Adipocyte (in vitro differentiated cells): Measurements from ENCODE around the gene ADGB.
"Not testable (repeated sequence)": the region's sequence is repeated elsewhere in the genome, so short reads cannot be mapped to it uniquely, and the experiment has no call there.

ENCODE experiments used
- DNase-seq: peaks from one replicate; pipeline ENCODE4 v3.0.0-alpha.2; 2015; ENCODE audit warnings: low read depth
- H3K27me3 ChIP-seq: replicated peaks from 2 replicates; pipeline ENCODE4 v1.7.0; 2013; ENCODE audit warnings: mild to moderate bottlenecking, low read length, moderate library complexity; ENCODE audit not compliant: control insufficient read depth, insufficient read depth
- H3K36me3 ChIP-seq: 2 replicates; pipeline ENCODE4 v1.7.0; 2013; ENCODE audit warnings: low read length, mild to moderate bottlenecking, moderate library complexity; ENCODE audit not compliant: control insufficient read depth, insufficient read depth, severe bottlenecking
- H3K4me1 ChIP-seq: 2 replicates; pipeline ENCODE4 v1.7.0; 2013; ENCODE audit warnings: mild to moderate bottlenecking, low read length, moderate library complexity; ENCODE audit not compliant: control insufficient read depth, insufficient read depth
- H3K4me3 ChIP-seq: 2 replicates; pipeline ENCODE4 v1.7.0; 2013; ENCODE audit warnings: mild to moderate bottlenecking, low read length, moderate library complexity
- H3K9ac ChIP-seq: 2 replicates; pipeline ENCODE4 v1.7.0; 2013; ENCODE audit warnings: mild to moderate bottlenecking, low read length, moderate library complexity
- H3K9me3 ChIP-seq: 2 replicates; pipeline ENCODE4 v1.7.0; 2013; ENCODE audit warnings: mild to moderate bottlenecking, low read length, moderate library complexity; ENCODE audit not compliant: control insufficient read depth

ADGB gene

DNA sequence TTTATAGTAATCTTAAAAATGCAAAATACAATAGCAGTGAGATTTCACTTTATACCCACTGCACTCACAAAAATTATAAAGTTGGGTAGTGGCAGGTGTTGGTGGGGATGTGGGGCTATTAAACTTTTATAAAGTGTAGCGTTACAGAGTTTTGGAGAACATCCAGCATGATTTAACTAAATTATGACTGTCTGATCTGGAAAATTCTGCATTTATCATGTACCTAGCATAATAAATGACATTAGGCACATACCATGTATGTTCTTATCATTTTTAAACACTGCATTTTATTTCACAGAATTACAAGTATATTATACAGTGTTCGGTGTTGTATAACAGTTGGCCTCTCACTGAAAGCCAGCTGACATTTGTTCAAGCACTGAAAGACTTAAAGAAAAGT, 169.9 kb downstream of the ADGB start:
- no peaks in the 10 kb centered on the region for H3K9me3 ChIP-seq
- no peak for DNase-seq
- no peak overlapping the region for H3K9ac ChIP-seq
- H3K27me3 ChIP-seq = no peaks in the 10 kb centered on the region
- H3K36me3 ChIP-seq = no peaks in the 10 kb centered on the region
- no peak overlapping the region for H3K4me3 ChIP-seq
- H3K4me1 ChIP-seq = no peaks in the 10 kb centered on the region

DNA sequence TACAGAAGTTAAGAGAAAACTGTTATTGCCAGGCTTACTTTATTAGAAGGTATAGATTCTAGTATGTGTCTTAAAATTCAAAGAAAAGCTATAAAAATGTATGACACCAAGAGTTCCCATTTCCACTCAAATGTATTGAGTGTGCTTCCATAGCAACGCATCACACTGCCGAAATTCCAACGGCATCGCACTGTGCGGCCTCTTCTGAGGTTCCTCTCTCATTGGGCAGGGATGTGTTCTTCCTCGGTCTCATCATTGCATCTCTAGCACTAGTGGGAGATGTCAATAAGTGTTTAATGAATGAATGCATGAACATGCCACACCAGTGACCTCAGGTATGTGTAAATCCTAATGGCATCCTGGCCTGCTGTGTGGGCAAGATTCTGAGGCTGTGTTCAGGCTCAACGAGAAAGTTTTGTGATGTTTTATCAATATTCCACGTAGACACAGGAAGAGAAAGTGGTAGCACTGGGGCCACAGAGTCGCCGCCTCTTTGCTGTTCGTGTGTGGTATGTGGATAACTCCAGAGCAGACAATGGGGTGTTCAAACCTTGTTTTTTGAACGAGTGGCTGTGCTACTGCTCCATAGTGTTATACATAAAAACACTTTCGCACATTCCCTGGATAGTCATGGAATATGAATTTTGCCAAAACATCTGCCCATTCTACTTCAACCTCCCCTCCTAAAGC, 171.6 kb downstream of the ADGB start:
- Histone ChIP-seq H3K4me3 (no peak overlapping the region), H3K4me1 (no peaks in the 10 kb centered on the region), H3K9ac (no peak overlapping the region), H3K36me3 (no peaks in the 10 kb centered on the region), H3K9me3 (no peaks in the 10 kb centered on the region), H3K27me3 (no peaks in the 10 kb centered on the region)
- DNase-seq = no peak

DNA sequence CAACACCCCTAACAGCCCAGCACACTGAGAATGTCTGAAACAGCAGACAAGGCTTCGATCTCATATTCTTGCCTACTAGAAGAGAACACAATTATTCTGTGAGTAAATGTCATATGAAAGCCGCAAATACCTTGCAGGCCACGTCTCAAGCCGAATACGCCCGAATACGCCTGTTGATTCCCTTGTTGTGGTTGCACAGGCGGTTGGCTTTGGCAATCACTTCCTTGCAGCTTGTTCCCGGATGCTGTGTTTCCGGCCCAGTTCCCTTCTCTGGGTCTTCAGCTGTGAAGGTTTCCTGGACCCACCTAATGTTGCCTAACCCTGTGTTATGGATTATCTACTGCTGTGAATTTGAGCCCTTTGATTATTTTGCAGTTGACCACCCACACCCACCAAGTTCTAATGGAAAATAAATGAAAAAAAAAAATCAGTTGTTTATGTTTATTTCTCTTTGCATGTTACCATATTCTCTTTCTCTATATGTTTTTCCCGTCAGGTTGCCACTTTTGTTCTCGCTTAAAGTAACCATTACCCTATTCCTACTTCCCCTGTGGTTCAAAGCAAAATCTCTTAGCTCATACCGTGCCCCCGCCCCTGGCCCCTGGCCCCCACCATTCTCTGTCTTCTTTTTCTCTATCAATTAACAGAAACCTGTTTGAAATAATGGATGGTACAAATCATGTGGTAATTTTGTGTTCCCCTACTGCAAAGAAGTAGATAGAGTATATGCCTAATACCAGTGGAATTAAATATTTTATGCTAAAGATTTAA, 172.4 kb downstream of the ADGB start:
- H3K9ac ChIP-seq = no peak overlapping the region
- H3K36me3 ChIP-seq = no peaks in the 10 kb centered on the region
- H3K27me3 ChIP-seq = no peaks in the 10 kb centered on the region
- no peaks in the 10 kb centered on the region for H3K9me3 ChIP-seq
- no peak for DNase-seq
- no peaks in the 10 kb centered on the region for H3K4me1 ChIP-seq
- no peak overlapping the region for H3K4me3 ChIP-seq

DNA sequence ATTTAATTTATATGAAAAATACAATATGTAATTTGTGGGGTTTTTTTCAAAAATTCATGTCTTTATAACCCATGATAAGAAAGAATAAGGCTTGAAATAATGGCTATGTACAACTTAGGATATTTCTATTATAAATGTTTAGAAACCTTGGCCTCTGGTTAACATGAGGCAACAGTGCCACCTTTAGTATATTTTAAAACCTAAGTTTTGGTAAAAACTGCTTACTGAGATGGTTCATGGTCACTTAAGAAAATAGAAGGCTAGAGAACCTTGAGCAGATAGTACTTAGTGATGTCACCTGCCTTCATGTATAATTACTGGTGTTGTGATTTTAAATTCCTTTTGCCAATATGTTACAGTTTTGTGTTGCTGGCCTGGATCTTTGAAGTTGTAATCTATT, 176.4 kb downstream of the ADGB start:
- Histone ChIP-seq H3K9ac (no peak overlapping the region), H3K9me3 (no peaks in the 10 kb centered on the region), H3K27me3 (no peaks in the 10 kb centered on the region), H3K4me3 (no peak overlapping the region), H3K36me3 (no peaks in the 10 kb centered on the region), H3K4me1 (no peaks in the 10 kb centered on the region)
- peak; percentile 26 for DNase-seq

DNA sequence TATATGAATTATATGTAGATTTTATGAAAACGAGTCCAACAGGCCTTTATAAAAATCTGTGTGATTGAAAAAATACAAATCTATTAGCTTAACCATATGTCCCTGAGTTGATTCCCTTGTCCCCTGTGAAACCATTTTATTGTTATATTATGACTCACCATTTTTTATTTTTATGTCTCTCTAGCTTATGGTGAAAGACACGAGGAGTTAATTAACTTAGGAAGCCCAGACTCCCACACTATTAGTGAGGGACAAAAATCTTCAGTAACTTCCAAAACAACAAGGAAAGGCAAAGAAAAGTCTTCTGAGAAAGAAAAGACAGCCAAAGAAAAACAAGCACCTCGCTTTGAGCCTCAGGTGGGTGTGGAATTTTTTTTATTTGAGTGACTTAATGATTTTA, 183.1 kb downstream of the ADGB start:
- Histone ChIP-seq H3K27me3 (no peaks in the 10 kb centered on the region), H3K4me1 (no peaks in the 10 kb centered on the region), H3K4me3 (no peak overlapping the region), H3K9ac (no peak overlapping the region), H3K9me3 (no peaks in the 10 kb centered on the region), H3K36me3 (no peaks in the 10 kb centered on the region)
- no peak for DNase-seq

DNA sequence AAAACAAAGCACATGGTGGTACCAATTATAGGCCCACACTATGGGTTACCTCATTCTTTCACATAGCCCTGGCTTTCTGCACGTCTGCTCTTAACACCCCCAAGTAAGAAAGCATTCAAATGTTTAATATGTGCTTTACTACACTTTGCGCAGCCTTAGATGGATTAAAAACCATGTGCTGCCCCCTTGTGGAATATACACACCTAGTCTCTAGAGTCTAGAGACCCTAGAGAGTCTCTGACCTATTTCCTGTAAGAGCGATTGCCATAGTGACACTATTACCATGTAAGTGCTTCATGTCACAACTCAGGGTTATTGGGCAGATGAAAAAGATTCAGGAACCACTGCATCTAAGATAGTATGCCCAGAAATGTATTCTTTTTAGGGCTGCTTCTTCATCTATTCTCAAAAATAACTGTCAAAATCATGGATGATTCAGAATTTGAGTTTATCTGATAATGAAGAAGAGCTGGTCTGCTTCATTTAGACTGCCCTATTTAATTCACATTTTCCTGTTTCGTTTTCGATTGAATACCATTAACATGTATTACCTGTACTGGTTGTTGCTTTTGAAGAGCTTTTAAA, 186.3 kb downstream of the ADGB start:
- no peaks in the 10 kb centered on the region for H3K36me3 ChIP-seq
- no peak overlapping the region for H3K9ac ChIP-seq
- no peak overlapping the region for H3K4me3 ChIP-seq
- no peaks in the 10 kb centered on the region for H3K9me3 ChIP-seq
- H3K27me3 ChIP-seq = no peaks in the 10 kb centered on the region
- H3K4me1 ChIP-seq = no peaks in the 10 kb centered on the region
- DNase-seq = peak; percentile 60

DNA sequence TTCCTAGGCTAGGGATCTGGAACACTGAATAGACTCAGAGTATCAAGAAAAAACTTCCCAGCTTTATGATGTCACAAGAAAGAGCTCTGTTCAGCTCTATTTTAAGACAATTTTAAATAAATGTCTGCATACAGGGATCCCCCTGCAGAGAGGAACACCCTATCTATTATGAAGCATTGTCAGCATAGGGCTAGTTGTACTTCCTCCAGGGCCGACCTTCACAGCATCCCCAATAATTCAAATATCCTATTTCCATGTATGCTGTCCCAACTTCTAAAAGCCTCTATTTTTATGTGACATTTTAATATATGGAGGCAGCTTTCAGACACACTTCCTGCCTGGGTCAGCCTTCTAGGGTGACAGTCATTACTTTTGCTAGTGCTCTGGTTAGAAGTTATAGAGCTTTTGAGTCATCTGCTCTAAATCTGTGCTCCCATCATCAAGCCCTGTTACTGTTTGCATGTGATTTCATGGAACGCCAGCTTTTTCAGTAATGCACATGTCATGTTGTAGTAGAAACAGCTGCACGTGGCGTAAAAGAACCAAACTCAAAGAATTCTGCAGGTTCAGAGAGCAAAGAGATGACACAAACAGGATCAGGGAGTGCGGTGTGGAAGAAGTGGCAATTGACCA, 189.2 kb downstream of the ADGB start:
- Histone ChIP-seq H3K36me3 (no peaks in the 10 kb centered on the region), H3K4me3 (peak overlapping the region; percentile 56), H3K9ac (no peak overlapping the region), H3K27me3 (no peaks in the 10 kb centered on the region), H3K9me3 (peaks cover 10% of the 10 kb centered on the region), H3K4me1 (no peaks in the 10 kb centered on the region)
- no peak for DNase-seq

DNA sequence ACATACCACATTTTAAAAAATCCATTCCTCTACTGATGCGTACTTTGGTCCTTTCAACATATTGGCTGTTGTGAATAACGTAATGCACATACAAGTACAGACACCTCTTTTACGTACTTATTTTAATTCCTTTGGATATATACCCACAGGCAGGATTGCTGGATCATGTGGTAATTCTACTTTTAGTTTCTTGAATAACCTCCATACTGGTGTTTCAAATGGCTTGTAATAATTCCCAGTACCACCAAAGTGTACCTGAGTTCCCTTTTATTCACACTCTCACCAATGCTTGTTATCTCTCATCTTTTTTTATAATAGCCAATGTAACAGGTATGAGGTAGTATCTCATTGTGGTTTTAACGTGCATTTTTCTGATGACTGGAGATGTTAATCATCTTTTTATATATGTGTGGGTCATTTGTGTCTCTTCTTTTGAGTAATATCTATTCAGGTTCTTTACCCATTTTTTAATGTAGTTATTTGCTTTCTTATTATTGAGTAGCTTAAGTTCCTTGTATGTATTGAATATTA, 191.9 kb downstream of the ADGB start:
- H3K4me3 ChIP-seq = no peak overlapping the region
- no peak for DNase-seq
- peaks cover 10% of the 10 kb centered on the region for H3K9me3 ChIP-seq

DNA sequence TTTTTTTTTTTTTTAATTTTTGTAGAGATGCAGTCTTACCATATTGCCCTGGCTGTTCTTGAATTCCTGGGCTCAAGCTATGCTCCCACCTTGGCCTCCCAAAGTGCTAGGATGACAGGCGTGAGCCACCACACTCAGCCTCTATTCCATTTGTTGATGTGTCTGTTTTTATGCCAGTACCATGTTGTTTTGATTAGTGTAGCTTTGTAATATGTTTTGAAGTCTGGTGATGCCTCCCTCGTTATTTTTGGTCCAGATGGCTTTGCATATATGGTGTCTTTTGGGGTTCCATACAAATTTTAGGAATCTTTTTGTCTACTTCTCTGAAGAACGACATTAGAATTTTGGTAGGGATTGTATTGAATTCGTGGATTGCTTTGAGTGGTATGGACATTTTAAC, 193.2 kb downstream of the ADGB start:
- Histone ChIP-seq H3K4me3 (no peak overlapping the region), H3K4me1 (no peaks in the 10 kb centered on the region), H3K27me3 (no peaks in the 10 kb centered on the region), H3K9me3 (peaks cover 18% of the 10 kb centered on the region), H3K9ac (no peak overlapping the region), H3K36me3 (no peaks in the 10 kb centered on the region)
- no peak for DNase-seq

More for the DNA sequence above, 191.9 kb downstream of the ADGB start:
- Histone ChIP-seq H3K36me3 (no peaks in the 10 kb centered on the region), H3K27me3 (no peaks in the 10 kb centered on the region), H3K4me1 (no peaks in the 10 kb centered on the region), H3K9ac (no peak overlapping the region)

DNA sequence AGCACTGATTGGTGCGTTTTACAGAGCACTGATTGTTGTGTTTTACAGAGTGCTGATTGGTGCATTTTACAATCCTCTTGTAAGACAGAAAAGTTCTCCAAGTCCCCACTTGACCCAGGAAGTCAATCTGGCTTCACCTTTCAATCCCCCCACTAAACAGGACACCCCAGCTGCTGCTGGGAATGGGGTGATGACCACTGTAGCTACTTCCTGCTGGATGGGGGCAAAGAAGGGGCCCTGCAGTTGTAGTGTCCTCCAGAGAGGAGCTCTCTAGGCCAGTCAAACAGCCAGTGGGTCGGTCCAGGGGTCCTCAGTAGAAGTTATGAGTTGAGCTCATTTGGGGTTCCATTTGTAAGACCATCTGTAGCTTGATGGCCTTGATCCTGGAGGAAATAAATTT, 194.4 kb downstream of the ADGB start:
- not testable (repeated sequence) for H3K4me3 ChIP-seq, H3K27me3 ChIP-seq, DNase-seq, H3K36me3 ChIP-seq, H3K9ac ChIP-seq, H3K4me1 ChIP-seq
- peaks cover 18% of the 10 kb centered on the region for H3K9me3 ChIP-seq

DNA sequence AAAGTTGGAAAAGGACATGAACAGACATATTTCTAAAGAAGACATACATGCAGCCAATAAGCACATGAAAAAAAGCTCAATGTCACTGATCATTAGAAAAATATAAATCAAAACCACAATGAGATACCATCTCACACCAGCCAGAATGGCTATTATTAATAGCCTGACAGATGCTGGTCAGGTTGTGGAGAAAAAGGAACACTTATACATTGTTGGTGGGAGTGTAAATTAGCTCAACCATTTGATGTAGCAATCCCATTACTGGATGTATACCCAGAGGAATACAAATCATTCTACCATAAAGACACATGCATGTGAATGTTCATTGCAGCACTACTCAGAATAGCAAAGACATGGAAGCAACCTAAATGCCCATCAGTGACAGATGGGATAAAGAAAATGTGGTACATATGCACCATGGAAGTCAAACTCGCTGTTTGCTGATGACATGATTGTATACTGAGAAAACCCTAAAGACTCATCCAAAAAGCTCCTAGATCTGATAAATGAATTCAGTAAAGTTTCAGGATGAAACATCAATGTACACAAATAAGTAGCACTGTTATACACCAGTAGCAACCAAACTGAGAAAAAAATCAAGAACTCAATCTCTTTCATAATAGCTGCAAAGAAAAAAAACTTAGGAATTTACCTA, 196.8 kb downstream of the ADGB start:
- Histone ChIP-seq H3K4me3 (no peak overlapping the region), H3K36me3 (no peaks in the 10 kb centered on the region), H3K9ac (no peak overlapping the region), H3K27me3 (no peaks in the 10 kb centered on the region), H3K4me1 (no peaks in the 10 kb centered on the region), H3K9me3 (peaks cover 18% of the 10 kb centered on the region)
- DNase-seq = no peak
